Measurements from ENCODE around the gene TLCD3A.
"Not testable (repeated sequence)": the region's sequence is repeated elsewhere in the genome, so short reads cannot be mapped to it uniquely, and the experiment has no call there.

Gene TLCD3A

DNA sequence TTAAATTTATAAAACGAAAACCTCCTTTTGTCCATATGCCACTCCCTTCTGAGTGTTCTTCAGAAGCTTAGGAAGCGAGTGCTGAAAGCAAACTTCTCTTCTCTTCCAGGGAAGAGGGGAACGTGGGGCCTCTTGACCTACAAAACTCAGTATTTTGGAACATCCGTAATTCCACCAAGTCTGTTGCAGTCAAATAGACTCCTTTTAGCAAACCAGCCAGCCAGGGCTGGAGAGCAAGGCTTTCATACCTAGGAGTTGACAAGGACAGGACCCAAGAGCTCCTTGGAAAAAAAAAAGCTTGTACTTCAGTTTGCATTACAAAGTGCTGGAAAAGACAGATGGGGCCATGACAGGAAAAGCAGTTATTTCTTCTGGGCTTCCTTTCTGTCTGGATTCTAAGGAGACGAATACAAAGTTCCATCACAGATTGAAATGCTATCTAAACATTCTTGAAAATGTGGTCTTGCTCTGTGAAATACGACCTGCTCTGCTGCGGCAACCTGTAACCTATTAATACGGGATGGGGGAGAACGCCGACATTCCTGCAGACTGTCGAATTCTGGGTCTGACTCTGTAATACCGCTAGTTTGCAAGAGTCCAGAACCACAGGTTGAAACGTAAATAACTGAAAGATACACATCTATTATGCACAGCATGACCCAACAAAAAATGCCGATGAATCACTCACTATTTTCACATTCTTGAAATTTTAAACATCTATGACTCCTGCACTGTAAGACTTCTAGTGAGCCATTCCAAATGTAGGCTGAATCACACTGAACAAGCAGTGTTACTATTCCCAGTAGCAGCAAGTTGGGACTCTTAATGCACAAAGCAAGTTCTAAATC is 38.4 kb upstream of the TLCD3A start:
- H3K9me2 ChIP-seq (replicated peaks; ENCODE audit: low read depth, low read length) = no peaks in the 10 kb centered on the region
- no peak overlapping the region for H3K4me3 ChIP-seq (ENCODE audit: low read length, poor library complexity, severe bottlenecking)
- no peaks in the 10 kb centered on the region for H3K27me3 ChIP-seq (ENCODE audit: insufficient read depth, low read length, poor library complexity, severe bottlenecking)
- peaks cover 45% of the 10 kb centered on the region; the same call in 1 of the 2 replicates for H3K36me3 ChIP-seq (ENCODE audit: insufficient read depth, low read length)
- H3F3A ChIP-seq (ENCODE audit: low read depth) = no peaks in the 10 kb centered on the region; the same call in 1 of the 2 replicates
- no peak overlapping the region for H3K9ac ChIP-seq (ENCODE audit: low read depth, low read length, poor library complexity, severe bottlenecking)
- H2AFZ ChIP-seq (ENCODE audit: low read length) = no peak overlapping the region
- H3K79me2 ChIP-seq (ENCODE audit: insufficient read depth, low read length) = no peaks in the 10 kb centered on the region
- peaks cover 26% of the 10 kb centered on the region for H3K4me1 ChIP-seq (ENCODE audit: insufficient read depth, low read length, poor library complexity, severe bottlenecking)
- no peaks in the 10 kb centered on the region for H3K9me3 ChIP-seq (ENCODE audit: insufficient read depth, low read depth, low read length)
- TF ChIP-seq EZH2phosphoT487 (IDR thresholded peaks at IDR 0.05; ENCODE audit: borderline replicate concordance) = no peak
- no peak overlapping the region for H3K4me2 ChIP-seq (ENCODE audit: low read depth, low read length, poor library complexity, severe bottlenecking)
- H4K20me1 ChIP-seq (ENCODE audit: insufficient read depth, low read length, poor library complexity, severe bottlenecking) = no peaks in the 10 kb centered on the region

- Histone ChIP-seq H2AFZ (ENCODE audit: low read length) (no peak overlapping the region), H3K9me2 (replicated peaks; ENCODE audit: low read depth, low read length) (no peaks in the 10 kb centered on the region), H3K27me3 (ENCODE audit: insufficient read depth, low read length, poor library complexity, severe bottlenecking) (no peaks in the 10 kb centered on the region), H3K4me3 (ENCODE audit: low read length, poor library complexity, severe bottlenecking) (peak overlapping the region; percentile 11), H3K4me1 (ENCODE audit: insufficient read depth, low read length, poor library complexity, severe bottlenecking) (peaks cover 26% of the 10 kb centered on the region), H3K9me3 (ENCODE audit: insufficient read depth, low read depth, low read length) (no peaks in the 10 kb centered on the region), H4K20me1 (ENCODE audit: insufficient read depth, low read length, poor library complexity, severe bottlenecking) (no peaks in the 10 kb centered on the region), H3K9ac (ENCODE audit: low read depth, low read length, poor library complexity, severe bottlenecking) (peak overlapping the region; percentile 36), H3K4me2 (ENCODE audit: low read depth, low read length, poor library complexity, severe bottlenecking) (peak overlapping the region; percentile 43), H3K36me3 (ENCODE audit: insufficient read depth, low read length) (peaks cover 35% of the 10 kb centered on the region; the same call in 1 of the 2 replicates), H3K79me2 (ENCODE audit: insufficient read depth, low read length) (no peaks in the 10 kb centered on the region), H3F3A (ENCODE audit: low read depth) (no peaks in the 10 kb centered on the region; the same call in 1 of the 2 replicates)
- TF ChIP-seq, protein P1, sequence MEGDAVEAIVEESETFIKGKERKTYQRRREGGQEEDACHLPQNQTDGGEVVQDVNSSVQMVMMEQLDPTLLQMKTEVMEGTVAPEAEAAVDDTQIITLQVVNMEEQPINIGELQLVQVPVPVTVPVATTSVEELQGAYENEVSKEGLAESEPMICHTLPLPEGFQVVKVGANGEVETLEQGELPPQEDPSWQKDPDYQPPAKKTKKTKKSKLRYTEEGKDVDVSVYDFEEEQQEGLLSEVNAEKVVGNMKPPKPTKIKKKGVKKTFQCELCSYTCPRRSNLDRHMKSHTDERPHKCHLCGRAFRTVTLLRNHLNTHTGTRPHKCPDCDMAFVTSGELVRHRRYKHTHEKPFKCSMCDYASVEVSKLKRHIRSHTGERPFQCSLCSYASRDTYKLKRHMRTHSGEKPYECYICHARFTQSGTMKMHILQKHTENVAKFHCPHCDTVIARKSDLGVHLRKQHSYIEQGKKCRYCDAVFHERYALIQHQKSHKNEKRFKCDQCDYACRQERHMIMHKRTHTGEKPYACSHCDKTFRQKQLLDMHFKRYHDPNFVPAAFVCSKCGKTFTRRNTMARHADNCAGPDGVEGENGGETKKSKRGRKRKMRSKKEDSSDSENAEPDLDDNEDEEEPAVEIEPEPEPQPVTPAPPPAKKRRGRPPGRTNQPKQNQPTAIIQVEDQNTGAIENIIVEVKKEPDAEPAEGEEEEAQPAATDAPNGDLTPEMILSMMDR (conservative IDR thresholded peaks at IDR 0.05; ENCODE audit: low read length) = no peak
- no peak for TF ChIP-seq EZH2phosphoT487 (IDR thresholded peaks at IDR 0.05; ENCODE audit: borderline replicate concordance)
Observed at GRCh38 chr17:696369-696768, 36.0 kb upstream of the TLCD3A start.

DNA sequence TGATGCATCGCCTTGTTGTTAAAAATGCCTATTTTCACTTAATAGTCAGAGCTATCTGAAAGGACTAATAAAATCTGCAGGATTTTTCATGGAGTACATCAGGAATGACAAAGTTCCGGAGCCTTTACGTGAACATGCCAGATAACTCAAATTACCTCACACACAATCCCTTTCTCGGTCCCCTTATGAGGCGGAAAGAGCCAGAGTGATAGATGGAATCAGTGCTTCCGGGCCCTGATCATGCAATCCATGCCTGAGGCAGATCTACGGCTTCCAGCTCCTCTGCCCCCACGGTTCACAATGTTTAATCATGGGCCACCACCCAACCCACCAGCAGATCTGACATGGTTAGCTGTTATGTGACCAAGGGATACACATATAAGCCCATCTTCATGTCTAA is 34.7 kb upstream of the TLCD3A start:
- H3K4me2 ChIP-seq (ENCODE audit: low read depth, low read length, poor library complexity, severe bottlenecking) = no peak overlapping the region
- peak overlapping the region; percentile 12 for H3K9ac ChIP-seq (ENCODE audit: low read depth, low read length, poor library complexity, severe bottlenecking)

DNA sequence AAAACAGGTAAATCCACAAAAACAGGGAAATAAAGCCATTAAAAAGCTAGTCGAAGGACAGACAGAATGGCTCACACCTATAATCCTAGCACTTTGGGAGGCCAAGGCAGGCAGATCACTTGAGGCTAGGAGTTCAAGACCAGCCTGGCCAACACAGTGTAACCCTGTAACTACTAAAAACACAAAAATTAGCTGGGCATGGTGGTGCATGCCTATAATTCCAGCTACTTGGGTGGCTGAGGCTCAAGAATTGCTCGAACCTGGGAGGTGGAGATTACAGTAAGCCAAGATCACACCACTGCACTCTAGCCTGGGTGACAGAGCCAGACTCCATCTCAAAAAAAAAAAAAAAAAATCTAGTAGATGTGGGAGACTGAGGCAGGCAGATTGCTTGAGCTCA is 34.3 kb upstream of the TLCD3A start:
- not testable (repeated sequence) for H3K9me2 ChIP-seq (replicated peaks; ENCODE audit: low read depth, low read length); H3K4me2 ChIP-seq (ENCODE audit: low read depth, low read length, poor library complexity, severe bottlenecking); H3K27me3 ChIP-seq (ENCODE audit: insufficient read depth, low read length, poor library complexity, severe bottlenecking); H3K9me3 ChIP-seq (ENCODE audit: insufficient read depth, low read depth, low read length); H3F3A ChIP-seq (ENCODE audit: low read depth); H4K20me1 ChIP-seq (ENCODE audit: insufficient read depth, low read length, poor library complexity, severe bottlenecking); H3K79me2 ChIP-seq (ENCODE audit: insufficient read depth, low read length); H2AFZ ChIP-seq (ENCODE audit: low read length); H3K4me3 ChIP-seq (ENCODE audit: low read length, poor library complexity, severe bottlenecking); H3K9ac ChIP-seq (ENCODE audit: low read depth, low read length, poor library complexity, severe bottlenecking)
- H3K36me3 ChIP-seq (ENCODE audit: insufficient read depth, low read length) = peaks cover 29% of the 10 kb centered on the region; the same call in 1 of the 2 replicates
- peaks cover 26% of the 10 kb centered on the region for H3K4me1 ChIP-seq (ENCODE audit: insufficient read depth, low read length, poor library complexity, severe bottlenecking)

More for the DNA sequence above, 34.7 kb upstream of the TLCD3A start:
- Histone ChIP-seq H3K9me2 (replicated peaks; ENCODE audit: low read depth, low read length) (no peaks in the 10 kb centered on the region), H3K79me2 (ENCODE audit: insufficient read depth, low read length) (no peaks in the 10 kb centered on the region), H3K4me1 (ENCODE audit: insufficient read depth, low read length, poor library complexity, severe bottlenecking) (peaks cover 26% of the 10 kb centered on the region), H3K9me3 (ENCODE audit: insufficient read depth, low read depth, low read length) (no peaks in the 10 kb centered on the region), H2AFZ (ENCODE audit: low read length) (no peak overlapping the region), H3K4me3 (ENCODE audit: low read length, poor library complexity, severe bottlenecking) (no peak overlapping the region), H4K20me1 (ENCODE audit: insufficient read depth, low read length, poor library complexity, severe bottlenecking) (no peaks in the 10 kb centered on the region), H3F3A (ENCODE audit: low read depth) (no peaks in the 10 kb centered on the region; the same call in 1 of the 2 replicates), H3K36me3 (ENCODE audit: insufficient read depth, low read length) (peaks cover 29% of the 10 kb centered on the region; the same call in 1 of the 2 replicates), H3K27me3 (ENCODE audit: insufficient read depth, low read length, poor library complexity, severe bottlenecking) (no peaks in the 10 kb centered on the region)
- TF ChIP-seq, protein P1 (conservative IDR thresholded peaks at IDR 0.05; ENCODE audit: low read length) = no peak
- TF ChIP-seq EZH2phosphoT487 (IDR thresholded peaks at IDR 0.05; ENCODE audit: borderline replicate concordance) = no peak

Data from Loucy (cell line).